ENCODE results near the gene NADSYN1.

Gene NADSYN1

GRCh38 chr11:71425409-71425808 is 27.6 kb upstream of the NADSYN1 start:
- CTCF ChIA-PET, result interaction anchor here (1.1 to 2.3 kb wide), 2 partner anchors 22 to 957 kb away, joined by 3 to 8 read pairs; no protein-coding TSS in a partner anchor
- DNase-seq (ENCODE audit: low read depth, low spot score), result no peak
- no peak for TF ChIP-seq CTCF (IDR thresholded peaks at IDR 0.05; ENCODE audit: insufficient read depth, low read length, missing control alignments)
- no peak overlapping the region for H3K4me3 ChIP-seq (ENCODE audit: low read depth, low read length)
- POLR2A ChIA-PET, result no interaction called here

- no peak for TF ChIP-seq CTCF (IDR thresholded peaks at IDR 0.05; ENCODE audit: insufficient read depth, low read length, missing control alignments)
- H3K4me3 ChIP-seq (ENCODE audit: low read depth, low read length), result no peak overlapping the region
- DNase-seq (ENCODE audit: low read depth, low spot score), result no peak
- CTCF ChIA-PET, result interaction anchor here (1.1 to 2.3 kb wide), 2 partner anchors 21 to 958 kb away, joined by 3 to 8 read pairs; no protein-coding TSS in a partner anchor
- POLR2A ChIA-PET, result no interaction called here
Observed at GRCh38 chr11:71425860-71426259, 27.1 kb upstream of the NADSYN1 start.

- H3K4me3 ChIP-seq (ENCODE audit: low read depth, low read length), result no peak overlapping the region
- ChIA-PET POLR2A (no interaction called here), CTCF (interaction anchor here (1.1 to 2.3 kb wide), 2 partner anchors 21 to 958 kb away, joined by 3 to 8 read pairs; no protein-coding TSS in a partner anchor)
- DNase-seq (ENCODE audit: low read depth, low spot score), result no peak
- TF ChIP-seq CTCF (IDR thresholded peaks at IDR 0.05; ENCODE audit: insufficient read depth, low read length, missing control alignments), result no peak
Observed at GRCh38 chr11:71426413-71426812, 26.6 kb upstream of the NADSYN1 start.

- ChIA-PET CTCF (interaction anchor here (0.6 to 1.2 kb wide), 2 partner anchors 10 kb away, joined by 3 to 5 read pairs; no protein-coding TSS in a partner anchor), POLR2A (no interaction called here)
- DNase-seq (ENCODE audit: low read depth, low spot score), result no peak
- no peak overlapping the region for H3K4me3 ChIP-seq (ENCODE audit: low read depth, low read length)
- no peak for TF ChIP-seq CTCF (IDR thresholded peaks at IDR 0.05; ENCODE audit: insufficient read depth, low read length, missing control alignments)
Observed at GRCh38 chr11:71428861-71429435, 24.1 kb upstream of the NADSYN1 start.

- ChIA-PET POLR2A (no interaction called here), CTCF (no interaction called here)
- TF ChIP-seq CTCF (IDR thresholded peaks at IDR 0.05; ENCODE audit: insufficient read depth, low read length, missing control alignments), result no peak
- no peak overlapping the region for H3K4me3 ChIP-seq (ENCODE audit: low read depth, low read length)
- DNase-seq (ENCODE audit: low read depth, low spot score), result no peak
Observed at GRCh38 chr11:71429701-71430100, 23.3 kb upstream of the NADSYN1 start.

- no peak overlapping the region for H3K4me3 ChIP-seq (ENCODE audit: low read depth, low read length)
- POLR2A ChIA-PET, result no interaction called here
- DNase-seq (ENCODE audit: low read depth, low spot score), result no peak
- TF ChIP-seq CTCF (IDR thresholded peaks at IDR 0.05; ENCODE audit: insufficient read depth, low read length, missing control alignments), result no peak
- CTCF ChIA-PET, result no interaction called here
Observed at GRCh38 chr11:71430166-71430565, 22.8 kb upstream of the NADSYN1 start.
